CD1c-positive myeloid dendritic cell (primary cell): Measurements from ENCODE around the gene FKBP1A.

ENCODE experiments used
- DNase-seq: peaks from one replicate; pipeline ENCODE4 v3.0.0-alpha.2; 2016; ENCODE audit errors: extremely low spot score

Gene FKBP1A

DNA sequence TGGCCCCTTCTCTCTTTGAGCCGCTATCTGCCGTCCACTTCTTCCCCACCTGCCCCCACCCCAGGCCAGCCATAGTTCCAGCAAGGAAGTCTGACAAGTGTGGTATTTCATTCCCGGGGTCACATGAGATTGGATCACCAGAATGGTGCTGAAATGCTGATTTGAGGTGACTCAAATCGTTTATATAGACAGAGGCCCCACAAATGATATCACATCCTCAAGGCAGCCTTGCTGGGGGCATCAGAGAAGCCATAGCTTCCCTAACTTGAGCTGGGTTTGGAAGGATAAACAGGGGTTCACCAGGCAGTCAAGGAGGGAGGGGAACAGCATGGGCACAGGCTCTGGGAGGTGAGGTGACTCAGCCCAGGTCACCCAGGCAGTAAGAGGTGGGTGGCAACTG, 73.8 kb downstream of the FKBP1A start:
- DNase-seq, result no peak
